Psoas muscle (tissue), 8 donors: ENCODE results near the gene NSMCE3. TPM values are rescaled to one million over a fixed set of nuclear protein-coding genes. Genes with fewer than 3 reads are reported as not detected.

Experiments used
- ATAC-seq, 4 donors: fragments of 200-7000 bp; cut with Tn5 transposase; one replicate each; pipeline ENCODE4 v1.9.1; 2020; ENCODE audit warnings: moderate library complexity in 3 of 4, mild to moderate bottlenecking in 2 of 4
- DNase-seq, 2 donors: peaks; one replicate each; pipeline ENCODE4 v3.0.0-alpha.2; 2020
- H3K27ac ChIP-seq: fragments of 200-600 bp; one replicate; pipeline ENCODE4 v1.8.0; 2022
- H3K27me3 ChIP-seq, 3 donors: fragments of 200-600 bp in 1 of 3; one replicate each; pipeline versions ENCODE4 v1.6.1 to v1.8.0; 2013 to 2022; ENCODE audit warnings: low read length in 2 of 3, mild to moderate bottlenecking in 2 of 3, moderate library complexity in 1 of 3; ENCODE audit not compliant: insufficient read depth in 3 of 3
- H3K36me3 ChIP-seq, 2 donors: fragments of 200-600 bp in 1 of 2; one replicate each; pipeline versions ENCODE4 v1.6.1 to v1.8.0; 2013 to 2022; ENCODE audit warnings: low read depth in 1 of 2, mild to moderate bottlenecking in 1 of 2, moderate library complexity in 1 of 2; ENCODE audit not compliant: insufficient read depth in 1 of 2
- H3K4me1 ChIP-seq: fragments of 200-600 bp; one replicate; pipeline ENCODE4 v1.8.0; 2022
- H3K4me3 ChIP-seq: fragments of 200-600 bp; one replicate; pipeline ENCODE4 v1.8.0; 2022; ENCODE audit warnings: mild to moderate bottlenecking
- H3K9me3 ChIP-seq: fragments of 200-600 bp; one replicate; pipeline ENCODE4 v1.8.0; 2022
- CTCF ChIP-seq: fragments of 200-600 bp; IDR thresholded peaks from one replicate; pipeline ENCODE4 v1.8.0; 2022; ENCODE audit warnings: antibody characterized with exemption
- WGBS, 3 donors: extraction: QIAGEN DNeasy Blood & Tissue Kit; methylation state at CpG; one replicate each; pipeline versions ENCODE4 v1.1.6 to v1.1.7; 2013; 5-methylcytosine and 5-hydroxymethylcytosine counted together
- intact Hi-C, 2 donors: fragments of 100-400 bp; cut with DNase I; formaldehyde crosslinking; loops; one replicate each; pipeline versions ENCODE4 v1.11.0 to v1.14.2; 2022
- long read RNA-seq, 2 donors: library from polyadenylated mRNA; unstranded; transcript quantifications; one replicate each; pipeline ENCODE4 v2.0.0, GENCODE V29; 2021
- polyA plus RNA-seq, 3 donors: library from polyadenylated mRNA; stranded (reverse); fragments of 200-250 nt; gene quantifications; one replicate each; pipeline ENCODE4 v1.2.3, GENCODE V29; 2013
- total RNA-seq, 4 donors: library from RNA; stranded (reverse); fragmentation: NEBNext Ultra II Directional in 2 of 4; extraction: Animal tissue kit (Norgen Biotek cat#: 25700) in 2 of 4; gene quantifications; one replicate each; pipeline versions ENCODE4 v1.2.1 to v1.2.4, GENCODE V29; 2021 to 2023
- donor health status: healthy with polysubstance abuse.
- donor health status: DM: no; HTN: no; CAD: no; lungs with moderate emphysema.
- donor health status: Bipolar disorder and iron deficiency.
- donor health status: healthy.
- donor health status: DM: yes; HTN: yes; CAD: no.
- donor health status: DM: no; HTN: no; CAD: no.
- donor health status: DM: no; HTN: no; CAD: no.
- donor health status: DM: yes; HTN: yes; CAD: no.

The NSMCE3 gene
- total RNA-seq, result 1 to 10 TPM; 4.6 to 6.5 (median 5.9) TPM
- 1 to 10 TPM; 5.3 to 6.4 (median 5.5) TPM for polyA plus RNA-seq
- long read RNA-seq, donor 1, full-length matches to known transcripts, result 8 of 8 reads
- long read RNA-seq, donor 1, partial matches to known transcripts, result 0 of 8 reads
- long read RNA-seq, donor 1, other reads (novel, unspliced or antisense), result 0 of 8 reads
- long read RNA-seq, donor 2, full-length matches to known transcripts, result 21 of 21 reads
- long read RNA-seq, donor 2, partial matches to known transcripts, result 0 of 21 reads
- long read RNA-seq, donor 2, other reads (novel, unspliced or antisense), result 0 of 21 reads

- Histone ChIP-seq H3K27ac (peak within 1 kb of the TSS; percentile 94), H3K4me3 (peak within 1 kb of the TSS; percentile 95), H3K9me3 (no peaks in the 10 kb centered on the region), H3K27me3 (no peaks in the 10 kb centered on the region), H3K36me3 (no peaks in the 10 kb centered on the region), H3K4me1 (peaks cover 23% of the 10 kb centered on the region)
- peak; percentile 91 to 95 for DNase-seq
- no peak for TF ChIP-seq CTCF
- ATAC-seq, result peak; percentile 98 to 99 (median 99)
- intact Hi-C loops, result loop anchor here in 1 of 2 donors (10.0 kb wide), 1 partner anchor 125 kb away; no protein-coding TSS in a partner anchor
- WGBS, 3 donors, result 0 to 1% (median 0%) methylated on average over 64 to 68 of the region's 68 CpGs
Measured at GRCh38 chr15:29269485-29270168, at the start of gene NSMCE3. TSS of gene NSMCE3 (minus strand) at chr15:29269822. CDS start at chr15:29269705, 117 bp downstream.

- intact Hi-C loops, result no loop called here
- Histone ChIP-seq H3K9me3 (no peaks in the 10 kb centered on the region), H3K4me1 (no peaks in the 10 kb centered on the region), H3K4me3 (no peak overlapping the region), H3K27me3 (peaks cover 0 to 3% (median 0%) of the 10 kb centered on the region in 3 donors), H3K36me3 (no peaks in the 10 kb centered on the region), H3K27ac (no peak overlapping the region)
- ATAC-seq, result no peak
- no peak for DNase-seq
- WGBS, 3 donors, result 74 to 88% (median 83%) methylated on average over 3 of the region's 3 CpGs
- TF ChIP-seq CTCF, result no peak
Measured at GRCh38 chr15:29316422-29316821, 46.8 kb upstream of the NSMCE3 start.

GRCh38 chr15:29312387-29312786 lies 42.8 kb upstream of the NSMCE3 start:
- Histone ChIP-seq H3K4me3 (no peak overlapping the region), H3K9me3 (no peaks in the 10 kb centered on the region), H3K27ac (no peak overlapping the region), H3K36me3 (no peaks in the 10 kb centered on the region), H3K27me3 (peaks cover 0 to 2% (median 0%) of the 10 kb centered on the region in 3 donors), H3K4me1 (no peaks in the 10 kb centered on the region)
- intact Hi-C loops, result no loop called here
- DNase-seq, result no peak
- no peak for ATAC-seq
- no peak for TF ChIP-seq CTCF
- WGBS, 3 donors, result 68 to 74% (median 72%) methylated on average over 2 of the region's 2 CpGs

- ATAC-seq, result no peak
- no peak overlapping the region for H3K4me3 ChIP-seq
- H3K4me1 ChIP-seq, result no peaks in the 10 kb centered on the region
- intact Hi-C loops, result no loop called here
- peaks cover 0 to 2% (median 0%) of the 10 kb centered on the region in 3 donors for H3K27me3 ChIP-seq
- no peak overlapping the region for H3K27ac ChIP-seq
- no peaks in the 10 kb centered on the region for H3K9me3 ChIP-seq
- no peaks in the 10 kb centered on the region for H3K36me3 ChIP-seq
- DNase-seq, result no peak
- no peak for TF ChIP-seq CTCF
Measured at GRCh38 chr15:29311696-29312095, 42.1 kb upstream of the NSMCE3 start.
